IPS-18c (cell line): ENCODE data around the gene PRKD1.
"Not testable (repeated sequence)": the region's sequence is repeated elsewhere in the genome, so short reads cannot be mapped to it uniquely, and the experiment has no call there.

Experiments
- H3K4me3 ChIP-seq: 2 replicates; pipeline ENCODE4 v1.7.0; 2013; ENCODE audit warnings: low read depth, mild to moderate bottlenecking, low read length, moderate library complexity; ENCODE audit not compliant: insufficient read depth
- H3K9me3 ChIP-seq: one replicate; pipeline ENCODE4 v1.6.1; 2013; ENCODE audit warnings: mild to moderate bottlenecking, low read length, moderate library complexity; ENCODE audit not compliant: control insufficient read depth, insufficient read depth

Gene PRKD1

GRCh38 chr14:29783556-29783955 lies 144.1 kb downstream of the PRKD1 start:
- Histone ChIP-seq H3K4me3 (no peak overlapping the region), H3K9me3 (no peaks in the 10 kb centered on the region)

GRCh38 chr14:29782041-29782440 lies 145.6 kb downstream of the PRKD1 start:
- no peak overlapping the region for H3K4me3 ChIP-seq
- H3K9me3 ChIP-seq: no peaks in the 10 kb centered on the region

DNA sequence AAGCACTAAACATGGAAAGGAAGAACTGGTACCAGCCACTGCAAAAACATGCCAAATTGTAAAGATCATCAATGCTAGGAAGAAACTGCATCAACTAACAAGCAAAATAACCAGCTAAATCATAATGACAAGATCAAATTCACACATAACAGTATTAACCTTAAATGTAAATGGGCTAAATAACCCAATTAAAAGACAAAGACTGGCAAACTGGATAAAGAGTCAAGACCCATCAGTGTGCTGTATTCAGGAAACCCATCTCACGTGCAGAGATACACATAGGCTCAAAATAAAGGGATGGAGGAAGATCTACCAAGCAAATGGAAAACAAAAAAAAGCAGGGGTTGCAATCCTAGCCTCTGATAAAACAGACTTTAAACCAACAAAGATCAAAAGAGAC lies 150.5 kb downstream of the PRKD1 start:
- not testable (repeated sequence) for H3K9me3 ChIP-seq

GRCh38 chr14:29773990-29774389 lies 153.7 kb downstream of the PRKD1 start:
- Histone ChIP-seq H3K4me3 (no peak overlapping the region), H3K9me3 (no peaks in the 10 kb centered on the region)

More for the DNA sequence above, 150.5 kb downstream of the PRKD1 start:
- not testable (repeated sequence) for H3K4me3 ChIP-seq

GRCh38 chr14:29763342-29763858 lies 164.2 kb downstream of the PRKD1 start:
- Histone ChIP-seq H3K4me3 (no peak overlapping the region), H3K9me3 (peaks cover 2% of the 10 kb centered on the region)

- no peak overlapping the region for H3K4me3 ChIP-seq
- peaks cover 2% of the 10 kb centered on the region for H3K9me3 ChIP-seq
Observed at GRCh38 chr14:29759521-29760340, 167.9 kb downstream of the PRKD1 start.

DNA sequence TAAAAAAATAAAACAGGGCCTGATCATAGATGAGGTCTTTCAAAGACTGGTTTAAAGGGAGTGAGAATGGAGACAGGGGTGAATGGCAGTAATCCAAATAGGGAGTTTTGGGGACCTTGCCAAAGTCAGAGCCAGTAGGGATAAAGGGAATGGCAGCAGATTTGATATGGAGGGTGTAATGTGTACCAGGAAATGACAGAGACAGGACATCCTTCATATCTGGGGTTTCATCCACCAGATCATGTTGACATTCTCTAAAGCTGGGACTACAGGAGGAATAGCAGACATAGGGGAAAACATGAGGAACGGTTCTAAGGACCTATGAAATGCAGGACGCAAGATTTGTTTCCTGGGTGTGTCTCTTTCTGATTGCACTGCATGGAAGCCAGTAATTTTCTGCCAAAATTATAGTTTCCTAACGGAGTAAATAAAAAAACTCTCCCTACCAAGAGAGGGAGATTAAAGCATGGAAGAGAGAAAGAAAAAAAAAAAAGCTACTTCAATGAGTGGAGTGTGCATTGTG lies 169.9 kb downstream of the PRKD1 start:
- H3K4me3 ChIP-seq: no peak overlapping the region
- H3K9me3 ChIP-seq: no peaks in the 10 kb centered on the region

- Histone ChIP-seq H3K4me3 (no peak overlapping the region), H3K9me3 (no peaks in the 10 kb centered on the region)
Observed at GRCh38 chr14:29757188-29757680, 170.4 kb downstream of the PRKD1 start.

- H3K9me3 ChIP-seq: no peaks in the 10 kb centered on the region
Observed at GRCh38 chr14:29756019-29756385, 171.6 kb downstream of the PRKD1 start.

GRCh38 chr14:29755311-29756018 lies 172.2 kb downstream of the PRKD1 start:
- Histone ChIP-seq H3K4me3 (no peak overlapping the region), H3K9me3 (no peaks in the 10 kb centered on the region)

More at GRCh38 chr14:29756019-29756385, 171.6 kb downstream of the PRKD1 start:
- no peak overlapping the region for H3K4me3 ChIP-seq

- no peaks in the 10 kb centered on the region for H3K9me3 ChIP-seq
- no peak overlapping the region for H3K4me3 ChIP-seq
Observed at GRCh38 chr14:29754134-29754533, 173.5 kb downstream of the PRKD1 start.

GRCh38 chr14:29752221-29752923 lies 175.3 kb downstream of the PRKD1 start:
- Histone ChIP-seq H3K4me3 (no peak overlapping the region), H3K9me3 (no peaks in the 10 kb centered on the region)

GRCh38 chr14:29749829-29750228 lies 177.8 kb downstream of the PRKD1 start:
- Histone ChIP-seq H3K4me3 (no peak overlapping the region), H3K9me3 (no peaks in the 10 kb centered on the region)

DNA sequence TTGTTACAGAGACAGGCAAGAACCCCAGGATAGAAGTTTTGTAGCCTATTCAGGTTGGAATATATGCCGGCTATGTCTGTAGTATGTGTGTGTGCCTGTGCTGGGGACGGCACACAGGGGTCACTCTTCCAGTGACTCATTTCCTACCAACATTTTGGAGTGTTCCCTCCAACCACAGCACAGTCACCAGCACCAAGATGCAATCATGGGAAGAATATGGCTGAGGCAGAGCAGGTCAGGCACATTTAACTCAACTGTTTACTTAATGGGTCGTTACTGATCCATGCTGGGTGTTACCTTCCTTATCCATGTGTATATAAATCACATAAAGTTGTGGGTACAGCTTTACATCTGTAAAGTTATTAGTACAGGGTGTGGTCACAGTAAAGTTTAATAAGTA lies 178.3 kb downstream of the PRKD1 start:
- Histone ChIP-seq H3K9me3 (no peaks in the 10 kb centered on the region), H3K4me3 (no peak overlapping the region)

DNA sequence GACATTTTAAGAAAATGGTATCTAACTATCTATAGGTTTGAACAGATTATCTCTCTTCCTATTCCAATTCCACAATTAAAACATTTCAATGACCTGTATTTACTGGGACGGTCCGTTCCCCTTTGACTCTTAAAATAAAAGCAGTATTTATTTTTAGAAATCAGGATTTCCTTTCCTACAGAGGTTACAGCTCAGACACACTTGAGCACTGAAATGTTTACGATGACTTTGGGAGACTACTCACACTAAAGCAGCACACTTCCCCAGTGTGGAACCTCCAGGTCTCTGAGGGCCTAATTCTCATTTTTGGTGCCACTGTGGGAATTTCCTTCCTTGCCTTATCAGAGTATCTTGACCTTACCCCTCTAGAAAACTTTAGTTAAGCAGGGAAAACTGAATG lies 181.8 kb downstream of the PRKD1 start:
- Histone ChIP-seq H3K4me3 (no peak overlapping the region), H3K9me3 (no peaks in the 10 kb centered on the region)

DNA sequence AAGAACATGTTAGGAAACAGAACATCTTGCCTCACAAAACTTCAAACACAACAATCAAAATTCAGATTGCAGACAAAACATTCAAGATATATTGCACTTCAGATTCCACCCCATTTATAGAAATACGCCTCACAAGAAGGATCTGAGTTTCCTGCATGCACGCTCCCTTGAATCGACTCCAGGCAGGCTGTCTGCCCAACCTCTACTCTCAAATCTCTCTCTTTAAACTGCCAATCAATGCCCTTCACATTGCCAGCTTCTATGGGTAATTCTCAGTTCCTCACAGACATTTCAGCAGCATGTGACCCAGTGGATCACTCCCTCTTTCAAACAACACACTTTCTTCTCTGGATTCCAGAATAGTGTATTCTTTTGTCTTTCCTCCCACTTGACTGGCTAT lies 184.1 kb downstream of the PRKD1 start:
- no peaks in the 10 kb centered on the region for H3K9me3 ChIP-seq
- H3K4me3 ChIP-seq: no peak overlapping the region

DNA sequence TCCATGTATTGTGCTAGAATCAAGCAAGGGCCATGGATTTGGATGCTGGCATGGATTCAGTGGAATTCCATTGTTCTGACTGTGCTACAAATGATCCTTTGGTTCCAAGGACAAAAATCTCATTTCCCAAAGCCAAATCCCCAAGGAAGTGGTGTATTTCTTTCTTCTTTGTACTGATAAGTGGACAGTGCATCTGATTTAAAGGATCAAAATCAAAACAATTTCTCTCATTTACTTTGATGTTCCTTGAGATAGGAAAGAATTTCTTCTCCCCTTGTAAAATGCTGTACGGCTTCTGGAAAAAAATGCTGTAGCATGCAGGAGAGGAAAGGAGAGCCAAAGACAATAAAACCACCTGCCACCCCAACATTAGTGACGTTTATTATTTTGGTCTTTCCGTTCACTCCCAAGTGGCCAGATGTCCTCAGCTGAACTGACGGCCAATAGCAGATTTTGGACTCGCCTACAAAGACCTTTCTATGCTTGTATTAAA lies 185.7 kb downstream of the PRKD1 start:
- Histone ChIP-seq H3K9me3 (no peaks in the 10 kb centered on the region), H3K4me3 (no peak overlapping the region)
